DOHH2 (cell line): ENCODE data around the gene FHOD3.

Experiments used
- H3F3A ChIP-seq: fragments of 200-600 bp; sonication (generic), shearing (Covaris generic); 2 replicates; pipeline ENCODE4 v1.6.0; 2016; ENCODE audit warnings: antibody characterized with exemption, mild to moderate bottlenecking; ENCODE audit not compliant: control insufficient read depth, insufficient read depth
- H3K27ac ChIP-seq: fragments of 200-600 bp; sonication (generic); 2 replicates; pipeline ENCODE4 v1.5.1; 2014; ENCODE audit warnings: low read depth, mild to moderate bottlenecking, low read length, moderate library complexity
- H3K27me3 ChIP-seq: fragments of 200-600 bp; sonication (generic); 2 replicates; pipeline ENCODE4 v1.6.1; 2014; ENCODE audit warnings: mild to moderate bottlenecking, low read length, mixed read lengths; ENCODE audit not compliant: control insufficient read depth
- H3K36me3 ChIP-seq: fragments of 200-600 bp; sonication (generic); 2 replicates; pipeline ENCODE4 v1.6.1; 2014; ENCODE audit warnings: mild to moderate bottlenecking, low read length, moderate library complexity, mixed read lengths; ENCODE audit not compliant: control insufficient read depth
- H3K4me1 ChIP-seq: fragments of 200-600 bp; sonication (generic); 2 replicates; pipeline ENCODE4 v1.6.1; 2014; ENCODE audit warnings: mild to moderate bottlenecking, low read length, mixed read lengths; ENCODE audit not compliant: control insufficient read depth
- H3K4me2 ChIP-seq: fragments of 200-600 bp; sonication (generic); 2 replicates; pipeline ENCODE4 v1.6.0; 2014; ENCODE audit warnings: mild to moderate bottlenecking, low read length, moderate library complexity
- H3K4me3 ChIP-seq: fragments of 200-600 bp; sonication (generic); 2 replicates; pipeline ENCODE4 v1.5.1; 2014; ENCODE audit warnings: mild to moderate bottlenecking, low read length, mixed read lengths
- H3K79me2 ChIP-seq: fragments of 200-600 bp; sonication (generic); 2 replicates; pipeline ENCODE4 v1.6.1; 2014; ENCODE audit warnings: mild to moderate bottlenecking, low read length, mixed read lengths; ENCODE audit not compliant: control insufficient read depth
- H3K9me2 ChIP-seq: fragments of 200-600 bp; sonication (generic); replicated peaks from 2 replicates; pipeline ENCODE4 v1.6.1; 2014; ENCODE audit warnings: mild to moderate bottlenecking, low read length, mixed read lengths; ENCODE audit not compliant: control insufficient read depth
- H3K9me3 ChIP-seq: fragments of 200-600 bp; sonication (generic); 2 replicates; pipeline ENCODE4 v1.6.1; 2014; ENCODE audit warnings: antibody characterized with exemption, low read length, mixed read lengths; ENCODE audit not compliant: control insufficient read depth, insufficient read depth
- H4K20me1 ChIP-seq: fragments of 200-600 bp; sonication (generic); 2 replicates; pipeline ENCODE4 v1.6.0; 2014; ENCODE audit warnings: low read depth, mild to moderate bottlenecking, antibody characterized with exemption, low read length, moderate library complexity; ENCODE audit not compliant: control insufficient read depth, insufficient read depth
- EZH2phosphoT487 ChIP-seq: fragments of 200-600 bp; sonication (generic); IDR thresholded peaks from 2 replicates; pipeline ENCODE4 v1.6.1; 2017; ENCODE audit warnings: borderline replicate concordance, mild to moderate bottlenecking, antibody characterized with exemption, low read length, moderate library complexity, mixed read lengths
- TF ChIP-seq, protein P1 (sequence below): fragments of 200-600 bp; sonication (generic); IDR thresholded peaks from one replicate; pipeline ENCODE4 v1.5.1; 2014; ENCODE audit warnings: antibody characterized with exemption, mild to moderate bottlenecking, low read depth, low read length; ENCODE audit not compliant: poor library complexity, severe bottlenecking

FHOD3 gene

GRCh38 chr18:36301884-36302283 is 4.4 kb downstream of the FHOD3 start:
- TF ChIP-seq EZH2phosphoT487, result no peak
- TF ChIP-seq, protein P1, sequence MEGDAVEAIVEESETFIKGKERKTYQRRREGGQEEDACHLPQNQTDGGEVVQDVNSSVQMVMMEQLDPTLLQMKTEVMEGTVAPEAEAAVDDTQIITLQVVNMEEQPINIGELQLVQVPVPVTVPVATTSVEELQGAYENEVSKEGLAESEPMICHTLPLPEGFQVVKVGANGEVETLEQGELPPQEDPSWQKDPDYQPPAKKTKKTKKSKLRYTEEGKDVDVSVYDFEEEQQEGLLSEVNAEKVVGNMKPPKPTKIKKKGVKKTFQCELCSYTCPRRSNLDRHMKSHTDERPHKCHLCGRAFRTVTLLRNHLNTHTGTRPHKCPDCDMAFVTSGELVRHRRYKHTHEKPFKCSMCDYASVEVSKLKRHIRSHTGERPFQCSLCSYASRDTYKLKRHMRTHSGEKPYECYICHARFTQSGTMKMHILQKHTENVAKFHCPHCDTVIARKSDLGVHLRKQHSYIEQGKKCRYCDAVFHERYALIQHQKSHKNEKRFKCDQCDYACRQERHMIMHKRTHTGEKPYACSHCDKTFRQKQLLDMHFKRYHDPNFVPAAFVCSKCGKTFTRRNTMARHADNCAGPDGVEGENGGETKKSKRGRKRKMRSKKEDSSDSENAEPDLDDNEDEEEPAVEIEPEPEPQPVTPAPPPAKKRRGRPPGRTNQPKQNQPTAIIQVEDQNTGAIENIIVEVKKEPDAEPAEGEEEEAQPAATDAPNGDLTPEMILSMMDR, result no peak
- Histone ChIP-seq H3K4me2 (no peak overlapping the region), H3K9me3 (no peaks in the 10 kb centered on the region), H4K20me1 (no peaks in the 10 kb centered on the region), H3K79me2 (no peaks in the 10 kb centered on the region), H3K27ac (no peak overlapping the region), H3F3A (no peaks in the 10 kb centered on the region), H3K36me3 (no peaks in the 10 kb centered on the region), H3K4me1 (no peaks in the 10 kb centered on the region; the same call in 1 of the 2 replicates), H3K4me3 (no peak overlapping the region), H3K27me3 (peaks cover 31% of the 10 kb centered on the region), H3K9me2 (no peaks in the 10 kb centered on the region)

DNA sequence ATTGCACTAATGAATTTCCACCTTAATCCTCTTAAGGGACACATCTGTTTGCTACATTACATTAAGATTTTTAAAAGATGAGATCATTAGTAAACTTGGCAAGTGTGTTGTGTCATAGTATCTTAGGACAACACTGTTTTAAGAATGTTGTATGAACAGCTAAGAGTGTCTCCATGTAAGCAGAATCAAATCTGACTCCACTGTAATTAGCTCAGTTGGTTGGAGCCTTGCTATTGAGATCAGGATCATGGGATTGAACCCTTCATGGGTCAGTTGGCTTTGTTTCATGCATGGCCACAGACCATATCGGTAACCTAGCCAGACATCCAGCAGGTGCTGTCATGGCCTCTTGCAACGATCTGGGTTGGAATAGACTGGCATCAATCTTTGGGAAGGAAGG is 5.2 kb downstream of the FHOD3 start:
- no peaks in the 10 kb centered on the region for H3K9me2 ChIP-seq
- no peaks in the 10 kb centered on the region for H3K79me2 ChIP-seq
- H4K20me1 ChIP-seq, result no peaks in the 10 kb centered on the region
- H3K4me2 ChIP-seq, result no peak overlapping the region
- no peak for TF ChIP-seq EZH2phosphoT487
- TF ChIP-seq, protein P1, result no peak
- H3K27me3 ChIP-seq, result peaks cover 28% of the 10 kb centered on the region
- no peak overlapping the region for H3K4me3 ChIP-seq
- H3K27ac ChIP-seq, result no peak overlapping the region
- no peaks in the 10 kb centered on the region for H3K9me3 ChIP-seq
- no peaks in the 10 kb centered on the region for H3K36me3 ChIP-seq
- H3K4me1 ChIP-seq, result no peaks in the 10 kb centered on the region
- H3F3A ChIP-seq, result no peaks in the 10 kb centered on the region

GRCh38 chr18:36303211-36303844 is 5.8 kb downstream of the FHOD3 start:
- Histone ChIP-seq H3K4me2 (no peak overlapping the region), H3K4me3 (no peak overlapping the region), H3K9me2 (no peaks in the 10 kb centered on the region), H3K27ac (no peak overlapping the region), H3K27me3 (peaks cover 25% of the 10 kb centered on the region), H3F3A (no peaks in the 10 kb centered on the region), H3K9me3 (no peaks in the 10 kb centered on the region), H4K20me1 (no peaks in the 10 kb centered on the region), H3K79me2 (no peaks in the 10 kb centered on the region), H3K36me3 (no peaks in the 10 kb centered on the region), H3K4me1 (no peaks in the 10 kb centered on the region)
- TF ChIP-seq EZH2phosphoT487, result no peak
- TF ChIP-seq, protein P1, result no peak
